Neural cell (in vitro differentiated cells): ENCODE results near the gene TBC1D24.

Experiments
- EZH2 ChIP-seq: fragments of 200-600, 300-800 bp; shearing (Covaris generic), sonication (generic); IDR thresholded peaks from 2 replicates; pipeline ENCODE4 v1.6.1; 2014; ENCODE audit warnings: antibody characterized with exemption, low read length, borderline replicate concordance, mild to moderate bottlenecking; ENCODE audit not compliant: insufficient read depth, poor library complexity, severe bottlenecking
- SMC3 ChIP-seq: fragments of 450-650 bp; conservative IDR thresholded peaks from 2 replicates; pipeline ENCODE4 v1.6.1; 2014; ENCODE audit warnings: antibody characterized with exemption, mild to moderate bottlenecking, moderate library complexity; ENCODE audit not compliant: poor library complexity
- TF ChIP-seq, protein P1 (sequence below): fragments of 450-650 bp; IDR thresholded peaks from 2 replicates; pipeline ENCODE4 v1.5.1; 2014; ENCODE audit warnings: antibody characterized with exemption, mild to moderate bottlenecking, moderate library complexity; ENCODE audit not compliant: poor library complexity, severe bottlenecking
- TF ChIP-seq, protein P2 (sequence below): IDR thresholded peaks from 2 replicates; pipeline ENCODE4 v1.6.1; 2012; ENCODE audit warnings: borderline replicate concordance

DNA sequence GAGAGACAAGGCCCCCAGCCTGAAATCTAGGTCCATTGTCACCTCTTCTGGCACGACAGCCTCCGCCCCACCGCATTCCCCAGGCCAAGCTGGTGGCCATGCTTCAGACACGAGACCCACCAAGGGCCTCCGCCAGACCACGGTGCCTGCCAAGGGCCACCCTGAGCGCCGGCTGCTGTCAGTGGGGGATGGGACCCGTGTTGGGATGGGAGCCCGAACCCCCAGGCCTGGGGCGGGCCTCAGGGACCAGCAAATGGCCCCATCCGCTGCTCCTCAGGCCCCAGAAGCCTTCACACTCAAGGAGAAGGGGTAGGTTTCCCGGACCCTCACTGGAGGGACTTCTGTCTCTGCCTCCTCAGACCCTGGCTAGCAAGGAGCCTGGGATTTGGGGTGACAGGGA lies 14.0 kb upstream of the TBC1D24 start:
- TF ChIP-seq EZH2 (no peak), SMC3 (no peak)
- TF ChIP-seq, protein P1, sequence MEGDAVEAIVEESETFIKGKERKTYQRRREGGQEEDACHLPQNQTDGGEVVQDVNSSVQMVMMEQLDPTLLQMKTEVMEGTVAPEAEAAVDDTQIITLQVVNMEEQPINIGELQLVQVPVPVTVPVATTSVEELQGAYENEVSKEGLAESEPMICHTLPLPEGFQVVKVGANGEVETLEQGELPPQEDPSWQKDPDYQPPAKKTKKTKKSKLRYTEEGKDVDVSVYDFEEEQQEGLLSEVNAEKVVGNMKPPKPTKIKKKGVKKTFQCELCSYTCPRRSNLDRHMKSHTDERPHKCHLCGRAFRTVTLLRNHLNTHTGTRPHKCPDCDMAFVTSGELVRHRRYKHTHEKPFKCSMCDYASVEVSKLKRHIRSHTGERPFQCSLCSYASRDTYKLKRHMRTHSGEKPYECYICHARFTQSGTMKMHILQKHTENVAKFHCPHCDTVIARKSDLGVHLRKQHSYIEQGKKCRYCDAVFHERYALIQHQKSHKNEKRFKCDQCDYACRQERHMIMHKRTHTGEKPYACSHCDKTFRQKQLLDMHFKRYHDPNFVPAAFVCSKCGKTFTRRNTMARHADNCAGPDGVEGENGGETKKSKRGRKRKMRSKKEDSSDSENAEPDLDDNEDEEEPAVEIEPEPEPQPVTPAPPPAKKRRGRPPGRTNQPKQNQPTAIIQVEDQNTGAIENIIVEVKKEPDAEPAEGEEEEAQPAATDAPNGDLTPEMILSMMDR = no peak
- TF ChIP-seq, protein P2, sequence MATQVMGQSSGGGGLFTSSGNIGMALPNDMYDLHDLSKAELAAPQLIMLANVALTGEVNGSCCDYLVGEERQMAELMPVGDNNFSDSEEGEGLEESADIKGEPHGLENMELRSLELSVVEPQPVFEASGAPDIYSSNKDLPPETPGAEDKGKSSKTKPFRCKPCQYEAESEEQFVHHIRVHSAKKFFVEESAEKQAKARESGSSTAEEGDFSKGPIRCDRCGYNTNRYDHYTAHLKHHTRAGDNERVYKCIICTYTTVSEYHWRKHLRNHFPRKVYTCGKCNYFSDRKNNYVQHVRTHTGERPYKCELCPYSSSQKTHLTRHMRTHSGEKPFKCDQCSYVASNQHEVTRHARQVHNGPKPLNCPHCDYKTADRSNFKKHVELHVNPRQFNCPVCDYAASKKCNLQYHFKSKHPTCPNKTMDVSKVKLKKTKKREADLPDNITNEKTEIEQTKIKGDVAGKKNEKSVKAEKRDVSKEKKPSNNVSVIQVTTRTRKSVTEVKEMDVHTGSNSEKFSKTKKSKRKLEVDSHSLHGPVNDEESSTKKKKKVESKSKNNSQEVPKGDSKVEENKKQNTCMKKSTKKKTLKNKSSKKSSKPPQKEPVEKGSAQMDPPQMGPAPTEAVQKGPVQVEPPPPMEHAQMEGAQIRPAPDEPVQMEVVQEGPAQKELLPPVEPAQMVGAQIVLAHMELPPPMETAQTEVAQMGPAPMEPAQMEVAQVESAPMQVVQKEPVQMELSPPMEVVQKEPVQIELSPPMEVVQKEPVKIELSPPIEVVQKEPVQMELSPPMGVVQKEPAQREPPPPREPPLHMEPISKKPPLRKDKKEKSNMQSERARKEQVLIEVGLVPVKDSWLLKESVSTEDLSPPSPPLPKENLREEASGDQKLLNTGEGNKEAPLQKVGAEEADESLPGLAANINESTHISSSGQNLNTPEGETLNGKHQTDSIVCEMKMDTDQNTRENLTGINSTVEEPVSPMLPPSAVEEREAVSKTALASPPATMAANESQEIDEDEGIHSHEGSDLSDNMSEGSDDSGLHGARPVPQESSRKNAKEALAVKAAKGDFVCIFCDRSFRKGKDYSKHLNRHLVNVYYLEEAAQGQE = no peak
